Upper lobe of left lung (tissue), 6 donors: ENCODE results near the gene ZDHHC14. TPM values are rescaled to one million over a fixed set of nuclear protein-coding genes. Genes with fewer than 3 reads are reported as not detected.

ENCODE experiments used
- ATAC-seq, 2 donors: fragments of 200-7000 bp; cut with Tn5 transposase; one replicate each; pipeline ENCODE4 v1.9.1; 2022; ENCODE audit warnings: mild to moderate bottlenecking in 2 of 2, moderate library complexity in 2 of 2; ENCODE audit not compliant: low FRiP score in 2 of 2
- DNase-seq, 2 donors: peaks; one replicate each; pipeline ENCODE4 v3.0.0-alpha.2; 2019 to 2020
- H3K27ac ChIP-seq, 4 donors: fragments of 200-600 bp; sonication (generic); one replicate each; pipeline ENCODE4 v1.5.1; 2016 to 2019
- H3K27me3 ChIP-seq, 4 donors: fragments of 200-600 bp; sonication (generic); one replicate each; pipeline ENCODE4 v1.5.1; 2017 to 2019
- H3K36me3 ChIP-seq, 4 donors: fragments of 200-600 bp; sonication (generic); one replicate each; pipeline ENCODE4 v1.5.1; 2016 to 2019
- H3K4me1 ChIP-seq, 4 donors: fragments of 200-600 bp; sonication (generic); one replicate each; pipeline ENCODE4 v1.5.1; 2018 to 2019
- H3K4me3 ChIP-seq, 4 donors: fragments of 200-600 bp; sonication (generic); one replicate each; pipeline ENCODE4 v1.5.1; 2017 to 2019; ENCODE audit warnings: mild to moderate bottlenecking in 2 of 4, moderate library complexity in 1 of 4
- H3K9me3 ChIP-seq, 4 donors: fragments of 200-600 bp; sonication (generic); one replicate each; pipeline ENCODE4 v1.5.1; 2018 to 2019
- CTCF ChIP-seq, 6 experiments: fragments of 450-650 bp in 4 of 6; fragments of 200-600 bp in 2 of 6; sonication (generic) in 2 of 6; IDR thresholded peaks; one replicate each; pipeline ENCODE4 v1.5.1; 2016 to 2019; ENCODE audit warnings: antibody characterized with exemption in 6 of 6
- EP300 ChIP-seq, 4 donors: sonication (generic); formaldehyde crosslinking; IDR thresholded peaks; one replicate each; pipeline ENCODE4 v1.5.1; 2017; ENCODE audit warnings: antibody characterized with exemption in 4 of 4, control low read depth in 2 of 4
- POLR2A ChIP-seq, 4 donors: fragments of 450-650 bp; IDR thresholded peaks; one replicate each; pipeline ENCODE4 v1.5.1; 2016 to 2017; ENCODE audit warnings: antibody characterized with exemption in 4 of 4, mild to moderate bottlenecking in 2 of 4
- POLR2AphosphoS5 ChIP-seq, 2 donors: sonication (generic); formaldehyde crosslinking; IDR thresholded peaks; one replicate each; pipeline ENCODE4 v1.5.1; 2017; ENCODE audit warnings: antibody characterized with exemption in 2 of 2
- WGBS, 2 donors: methylation state at CpG; one replicate each; pipeline ENCODE4 v1.1.5; 2017 to 2018; 5-methylcytosine and 5-hydroxymethylcytosine counted together
- total RNA-seq, 6 donors: library from RNA; depleted of rRNA in 4 of 6; stranded (reverse); fragments of >200 nt in 4 of 6; gene quantifications; one replicate each; pipeline versions ENCODE4 v1.1.0 to v1.2.1, GENCODE V29; 2016 to 2021
- donor health status: DM: no; HTN: no; CAD: no; lungs with moderate emphysema.
- donor health status: DM: no; HTN: yes; CAD: no; lungs with severe emphysema.

ZDHHC14 gene
- total RNA-seq, 6 donors from 2014 or later: 5.3 to 16.5 (median 9.4) TPM

GRCh38 chr6:157447735-157448134 is 66.7 kb downstream of the ZDHHC14 start:
- TF ChIP-seq EP300 (IDR thresholded peaks at IDR 0.05) (no peak), CTCF (IDR thresholded peaks at IDR 0.05) (no peak), POLR2A (IDR thresholded peaks at IDR 0.05) (no peak), POLR2AphosphoS5 (IDR thresholded peaks at IDR 0.05) (no peak)
- DNase-seq (no peak), ATAC-seq (no peak)
- no peak overlapping the region for H3K27ac ChIP-seq
- 95 to 98% methylated on average over 3 of the region's 3 CpGs for WGBS, 2 donors
- no peak overlapping the region for H3K4me3 ChIP-seq
- H3K36me3 ChIP-seq: no peaks in the 10 kb centered on the region
- H3K4me1 ChIP-seq: no peaks in the 10 kb centered on the region
- H3K27me3 ChIP-seq: no peaks in the 10 kb centered on the region
- H3K9me3 ChIP-seq: no peaks in the 10 kb centered on the region

DNA sequence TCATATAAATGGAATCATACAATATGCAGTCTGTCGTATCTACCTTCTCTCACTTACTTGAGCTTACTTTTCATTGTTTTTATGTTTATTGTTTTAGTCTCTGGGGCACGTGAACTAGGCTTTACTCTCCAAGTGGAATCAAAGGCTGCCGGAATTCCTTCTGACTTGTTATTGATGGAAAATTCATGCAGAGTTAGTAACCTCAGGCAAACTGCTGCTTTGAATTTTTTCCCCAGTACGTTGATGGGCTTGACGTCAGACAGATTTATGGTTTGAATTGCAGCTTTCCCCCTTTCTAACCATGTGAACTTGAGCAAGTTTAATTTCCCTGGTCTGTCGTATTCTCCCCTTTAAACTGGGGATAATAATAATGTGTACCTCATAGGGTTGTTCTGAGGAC is 68.6 kb downstream of the ZDHHC14 start:
- H3K27ac ChIP-seq: no peak overlapping the region
- TF ChIP-seq CTCF (IDR thresholded peaks at IDR 0.05) (no peak), EP300 (IDR thresholded peaks at IDR 0.05) (no peak), POLR2AphosphoS5 (IDR thresholded peaks at IDR 0.05) (no peak), POLR2A (IDR thresholded peaks at IDR 0.05) (no peak)
- ATAC-seq (no peak), DNase-seq (no peak)
- 82 to 89% methylated on average over 6 of the region's 6 CpGs for WGBS, 2 donors
- no peaks in the 10 kb centered on the region for H3K36me3 ChIP-seq
- H3K4me3 ChIP-seq: no peak overlapping the region
- no peaks in the 10 kb centered on the region for H3K9me3 ChIP-seq
- H3K27me3 ChIP-seq: no peaks in the 10 kb centered on the region
- no peaks in the 10 kb centered on the region for H3K4me1 ChIP-seq

GRCh38 chr6:157450931-157451742 is 70.1 kb downstream of the ZDHHC14 start:
- peaks cover 0 to 4% (median 0%) of the 10 kb centered on the region in 4 donors for H3K4me1 ChIP-seq
- no peak for ATAC-seq
- no peaks in the 10 kb centered on the region for H3K9me3 ChIP-seq
- no peaks in the 10 kb centered on the region for H3K36me3 ChIP-seq
- WGBS, 2 donors: 87 to 88% methylated on average over 10 of the region's 10 CpGs
- H3K27me3 ChIP-seq: no peaks in the 10 kb centered on the region
- TF ChIP-seq POLR2A (IDR thresholded peaks at IDR 0.05) (no peak), EP300 (IDR thresholded peaks at IDR 0.05) (no peak), POLR2AphosphoS5 (IDR thresholded peaks at IDR 0.05) (no peak), CTCF (IDR thresholded peaks at IDR 0.05) (no peak)
- H3K4me3 ChIP-seq: no peak overlapping the region
- DNase-seq: no peak
- no peak overlapping the region for H3K27ac ChIP-seq

- 79 to 83% methylated on average over 2 of the region's 2 CpGs for WGBS, 2 donors
- H3K27ac ChIP-seq: no peak overlapping the region
- TF ChIP-seq EP300 (IDR thresholded peaks at IDR 0.05) (no peak), POLR2AphosphoS5 (IDR thresholded peaks at IDR 0.05) (no peak), CTCF (IDR thresholded peaks at IDR 0.05) (no peak), POLR2A (IDR thresholded peaks at IDR 0.05) (no peak)
- H3K4me3 ChIP-seq: no peak overlapping the region
- H3K9me3 ChIP-seq: no peaks in the 10 kb centered on the region
- no peaks in the 10 kb centered on the region for H3K36me3 ChIP-seq
- no peaks in the 10 kb centered on the region for H3K27me3 ChIP-seq
- peaks cover 0 to 4% (median 0%) of the 10 kb centered on the region in 4 donors for H3K4me1 ChIP-seq
- ATAC-seq: no peak
- no peak for DNase-seq
These were observed 71.1 kb downstream of the ZDHHC14 start for GRCh38 chr6:157452096-157452495.

- no peaks in the 10 kb centered on the region for H3K9me3 ChIP-seq
- no peaks in the 10 kb centered on the region for H3K36me3 ChIP-seq
- no peak overlapping the region for H3K27ac ChIP-seq
- no peak for TF ChIP-seq CTCF (IDR thresholded peaks at IDR 0.05)
- no peak for TF ChIP-seq EP300 (IDR thresholded peaks at IDR 0.05)
- no peak for TF ChIP-seq POLR2AphosphoS5 (IDR thresholded peaks at IDR 0.05)
- no peak for TF ChIP-seq POLR2A (IDR thresholded peaks at IDR 0.05)
- H3K27me3 ChIP-seq: no peaks in the 10 kb centered on the region
- ATAC-seq (no peak), DNase-seq (no peak)
- H3K4me3 ChIP-seq: no peak overlapping the region
- H3K4me1 ChIP-seq: peaks cover 0 to 4% (median 0%) of the 10 kb centered on the region in 4 donors
- WGBS, 2 donors: 72 to 87% methylated on average over 4 of the region's 4 CpGs
These were observed 72.1 kb downstream of the ZDHHC14 start for GRCh38 chr6:157453131-157453530.
